HK-2 (cell line): Measurements from ENCODE around the gene CCNQ.

Experiments
- DNase-seq: peaks from one replicate; pipeline ENCODE4 v3.0.0-alpha.2; 2018; ENCODE audit not compliant: unreplicated experiment

Gene CCNQ

GRCh38 chrX:153598541-153599191 is at the start of gene CCNQ:
Gene CCNQ, minus strand, starts transcription at chrX:153599139. Its CDS starts 66 bp downstream, at chrX:153599073.
- DNase-seq: peak; percentile 40

GRCh38 chrX:153647461-153648357 is 48.8 kb upstream of the CCNQ start:
- no peak for DNase-seq

- peak; percentile 82 for DNase-seq
Measured at GRCh38 chrX:153646620-153647373, 47.9 kb upstream of the CCNQ start, which contains the start of gene DUSP9. Gene DUSP9, plus strand, starts transcription at chrX:153647203. Its CDS starts 751 bp downstream, at chrX:153647954.

GRCh38 chrX:153645921-153646488 is 47.1 kb upstream of the CCNQ start:
- no peak for DNase-seq

GRCh38 chrX:153645151-153645550 is 46.2 kb upstream of the CCNQ start:
- DNase-seq: no peak

GRCh38 chrX:153644356-153645125 is 45.6 kb upstream of the CCNQ start:
- DNase-seq: no peak

GRCh38 chrX:153643431-153644351 is 44.8 kb upstream of the CCNQ start:
- DNase-seq: no peak

- DNase-seq: no peak
Measured at GRCh38 chrX:153642655-153643430, 43.9 kb upstream of the CCNQ start.

GRCh38 chrX:153642051-153642654 is 43.2 kb upstream of the CCNQ start:
- DNase-seq: no peak

GRCh38 chrX:153641627-153642026 is 42.7 kb upstream of the CCNQ start:
- no peak for DNase-seq

GRCh38 chrX:153640736-153641575 is 42.0 kb upstream of the CCNQ start:
- no peak for DNase-seq

GRCh38 chrX:153640045-153640686 is 41.2 kb upstream of the CCNQ start:
- DNase-seq: no peak

- no peak for DNase-seq
Measured at GRCh38 chrX:153639177-153640044, 40.5 kb upstream of the CCNQ start.

GRCh38 chrX:153638436-153639176 is 39.7 kb upstream of the CCNQ start:
- DNase-seq: no peak

- no peak for DNase-seq
Measured at GRCh38 chrX:153638041-153638371, 39.1 kb upstream of the CCNQ start.
